GM19099 (cell line): Measurements from ENCODE around the gene APOM.

Experiments
- POLR2A ChIP-seq: IDR thresholded peaks from 3 replicates; pipeline ENCODE4 v1.6.1; 2011; ENCODE audit warnings: low read depth; ENCODE audit not compliant: insufficient read length; ENCODE audit errors: extremely low read depth

The APOM gene

GRCh38 chr6:31680226-31681134 lies 24.8 kb downstream of the APOM start, which contains the start of gene LY6G5C:
Gene LY6G5C (minus strand): TSS chr6:31681067. CDS start chr6:31680373, 694 bp downstream.
- peak; percentile 6 for TF ChIP-seq POLR2A

DNA sequence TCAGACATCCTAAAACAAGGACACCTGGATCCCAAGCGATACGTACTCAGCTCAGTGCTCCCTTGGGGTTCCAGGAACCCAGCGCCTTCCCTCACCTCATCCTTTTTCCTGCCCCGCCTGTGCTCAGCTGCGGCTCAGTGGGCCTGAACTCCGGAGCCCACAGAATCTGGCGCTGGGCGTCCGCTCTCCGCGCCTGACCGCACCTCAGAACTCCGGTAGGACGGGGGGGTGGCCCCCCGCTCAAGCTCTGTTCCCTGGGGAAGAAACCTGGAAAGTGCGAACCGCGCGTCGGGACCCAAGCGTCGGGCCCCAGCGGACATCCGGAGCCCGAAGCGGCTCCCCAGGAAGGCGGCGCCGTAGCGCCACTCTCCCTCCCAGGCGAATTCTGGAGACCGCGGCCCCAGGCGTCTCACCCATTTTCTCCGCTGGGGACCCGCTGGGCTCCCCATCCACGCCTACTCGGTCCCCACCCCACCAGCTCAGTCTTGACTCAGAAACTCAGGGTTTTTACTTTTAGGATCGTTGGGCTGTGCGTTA lies 25.5 kb downstream of the APOM start:
- no peak for TF ChIP-seq POLR2A

DNA sequence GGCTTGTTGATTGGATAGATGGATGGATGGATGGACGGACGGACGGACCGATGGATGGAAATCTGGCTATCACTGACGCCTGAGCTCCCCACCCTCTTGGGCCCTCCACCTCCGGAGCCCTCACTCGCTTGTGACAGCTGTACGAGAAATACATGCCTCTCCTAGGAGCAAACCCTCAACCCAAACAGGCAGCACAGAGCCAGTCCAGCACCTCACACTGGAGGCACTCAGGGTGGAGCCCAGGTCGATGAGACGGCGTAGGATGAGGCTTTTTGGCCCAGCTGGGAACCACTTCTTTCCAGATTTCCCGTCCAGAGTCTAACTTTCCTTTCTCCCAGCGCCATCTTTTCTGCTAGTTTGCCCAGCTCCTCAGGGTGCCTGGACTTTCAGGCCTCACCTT lies 27.9 kb downstream of the APOM start:
- TF ChIP-seq POLR2A = no peak

GRCh38 chr6:31686483-31686882 lies 30.8 kb downstream of the APOM start:
- no peak for TF ChIP-seq POLR2A

DNA sequence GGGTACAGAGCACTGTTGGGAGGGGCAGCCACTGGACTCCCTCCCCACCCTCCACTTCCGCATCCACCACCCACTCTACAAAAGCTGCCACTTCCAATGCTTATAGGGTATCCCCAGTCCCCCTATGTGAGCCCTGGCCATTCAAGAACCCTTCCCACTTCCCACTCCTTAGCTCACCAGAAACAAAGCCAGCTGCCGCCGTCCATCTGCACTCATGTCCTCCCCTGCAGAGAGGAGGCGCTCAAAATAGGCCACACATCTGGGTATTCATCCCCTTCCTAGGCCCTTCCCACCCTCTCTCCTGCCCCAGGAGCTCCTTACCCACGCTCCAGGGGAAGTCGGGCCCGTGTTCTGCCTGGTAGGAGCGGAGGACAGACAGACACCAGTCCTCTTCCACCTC lies 31.6 kb downstream of the APOM start:
- TF ChIP-seq POLR2A = no peak

DNA sequence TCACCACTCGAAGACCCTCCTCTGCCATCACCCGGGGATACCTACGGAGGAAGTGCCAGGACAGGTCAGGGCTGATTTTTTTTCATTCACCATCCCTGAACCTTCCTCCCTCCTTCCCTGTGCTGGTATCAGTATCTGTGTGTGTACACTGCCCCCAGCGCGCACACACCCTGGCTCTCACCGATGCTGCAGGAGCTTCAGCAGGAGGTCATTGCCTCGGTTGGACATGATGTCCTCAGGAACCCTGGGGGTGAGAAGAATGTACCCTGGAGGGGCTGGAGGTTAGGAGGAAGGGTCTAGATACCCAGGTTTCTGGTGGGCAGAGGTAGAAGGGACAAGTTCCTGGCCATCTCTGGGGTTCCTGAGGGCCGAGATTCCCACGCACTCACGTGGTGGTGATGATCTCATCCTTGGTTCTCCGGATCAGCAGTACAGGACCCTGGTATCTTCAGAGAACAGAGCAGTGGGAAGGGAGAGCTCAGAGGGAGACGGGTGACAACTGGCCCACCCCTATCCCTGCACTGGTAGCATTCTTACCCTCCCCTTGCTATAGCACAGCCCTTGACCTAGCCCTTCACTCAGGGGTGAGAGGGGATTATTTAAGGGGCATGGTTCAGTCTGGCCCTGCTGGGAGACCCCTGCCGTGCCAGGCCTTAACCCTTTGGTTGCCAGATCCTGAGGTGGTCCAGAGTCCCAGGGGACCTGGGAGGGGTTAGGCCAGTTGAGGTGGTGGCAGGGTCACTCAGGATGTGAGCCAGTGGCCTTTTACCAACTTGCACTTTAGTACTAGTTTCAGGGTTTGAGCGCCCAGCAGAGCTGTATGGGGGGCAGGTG lies 32.4 kb downstream of the APOM start:
- TF ChIP-seq POLR2A = no peak

DNA sequence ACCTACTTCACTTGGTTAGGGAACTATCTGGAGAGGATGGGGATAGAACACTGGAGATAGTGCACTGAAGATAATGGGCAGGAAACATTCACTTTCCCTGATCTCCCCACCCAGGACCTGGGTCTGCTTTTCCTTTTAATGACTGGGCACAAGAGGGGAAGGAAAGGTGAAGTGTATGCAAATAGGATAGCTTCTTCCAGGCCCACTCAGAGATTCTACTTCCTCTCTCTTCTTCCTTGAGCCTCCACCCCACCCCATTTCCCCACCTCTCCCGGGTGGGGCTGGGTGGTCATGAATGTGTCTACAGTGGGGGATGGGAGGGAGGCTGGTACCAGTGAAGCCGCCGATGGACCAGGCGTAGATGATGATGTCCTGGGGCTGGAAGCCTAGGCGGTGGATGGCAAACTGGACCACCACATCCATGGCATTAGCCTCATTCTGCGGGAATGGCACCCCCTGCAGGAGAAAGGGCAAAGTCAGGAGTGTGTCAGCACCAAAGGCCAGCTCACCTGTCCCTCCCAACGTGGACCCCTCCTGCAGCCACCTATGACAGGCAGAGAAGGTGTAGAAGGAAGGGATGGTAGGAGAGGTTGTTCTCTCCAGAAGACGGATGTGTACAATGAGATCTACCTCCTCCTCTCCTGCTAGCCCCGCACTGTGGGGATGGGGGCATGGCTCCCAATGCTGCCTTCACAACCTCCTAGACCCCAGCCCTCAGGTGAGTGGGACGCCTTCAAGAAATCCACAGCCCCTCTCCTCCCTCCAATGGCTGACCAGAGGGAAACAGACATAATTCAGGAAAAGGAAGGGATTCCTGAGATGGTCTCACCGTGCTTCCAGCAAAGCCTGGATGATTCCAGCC lies 33.8 kb downstream of the APOM start:
- TF ChIP-seq POLR2A = no peak

DNA sequence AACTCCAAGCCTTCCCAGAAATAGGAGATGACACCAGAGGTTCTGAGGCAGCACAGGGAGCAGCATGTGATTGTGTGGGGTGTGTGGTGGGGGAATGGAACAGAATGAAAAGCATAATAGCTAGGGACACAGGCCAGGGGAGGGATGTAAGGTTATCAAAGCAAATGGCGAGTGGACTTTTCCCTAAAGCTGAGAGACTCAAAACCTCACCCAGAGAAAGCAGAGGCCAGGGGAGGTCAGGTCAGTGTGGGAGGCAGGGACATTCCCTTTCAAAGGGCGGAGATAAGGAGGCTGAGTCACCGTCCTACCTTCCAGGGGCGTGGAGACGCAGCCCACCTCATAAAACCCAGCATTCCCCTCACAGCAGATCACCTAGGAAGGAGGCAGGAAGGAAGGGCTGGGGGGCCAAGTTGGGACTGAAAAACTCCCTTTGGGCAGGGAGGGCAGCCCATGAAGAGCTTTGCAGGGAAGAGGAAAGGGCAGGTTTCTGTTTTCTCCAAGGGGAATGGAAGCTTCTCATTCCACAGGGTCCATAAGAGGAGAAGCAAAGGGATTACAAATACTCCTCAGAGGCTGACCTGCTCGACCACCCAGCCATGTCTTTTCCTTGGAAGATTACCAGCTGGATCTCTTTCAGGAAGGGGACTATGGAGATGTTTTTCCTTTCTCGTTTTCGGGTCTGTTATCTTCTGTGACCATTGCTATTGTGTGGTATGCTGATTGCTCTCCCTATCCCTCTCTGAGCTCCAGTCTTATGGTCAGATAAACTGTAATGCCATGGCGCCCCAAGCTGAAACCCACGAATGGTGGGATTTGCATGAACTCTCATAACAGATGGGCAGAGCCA lies 34.8 kb downstream of the APOM start:
- TF ChIP-seq POLR2A = no peak

DNA sequence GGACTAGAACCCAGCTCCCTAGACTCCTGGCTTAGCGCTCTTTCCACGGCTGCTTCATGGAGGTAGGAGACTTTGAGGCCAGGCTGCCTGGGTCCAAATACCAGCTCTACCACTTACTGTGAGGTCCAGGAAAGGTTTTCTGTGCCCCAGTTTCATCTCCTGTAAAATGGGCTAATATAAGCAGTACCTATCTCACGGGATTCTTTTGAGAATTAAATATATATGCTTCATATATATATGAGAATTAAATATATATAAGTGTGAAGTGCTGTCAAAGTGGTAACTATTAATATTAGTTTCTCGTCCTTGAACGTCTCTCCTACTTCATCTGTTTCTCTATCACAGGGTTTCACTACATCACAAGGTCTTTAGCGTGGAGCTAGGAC lies 35.4 kb downstream of the APOM start:
- no peak for TF ChIP-seq POLR2A

GRCh38 chr6:31691564-31692108 lies 35.9 kb downstream of the APOM start:
- no peak for TF ChIP-seq POLR2A

DNA sequence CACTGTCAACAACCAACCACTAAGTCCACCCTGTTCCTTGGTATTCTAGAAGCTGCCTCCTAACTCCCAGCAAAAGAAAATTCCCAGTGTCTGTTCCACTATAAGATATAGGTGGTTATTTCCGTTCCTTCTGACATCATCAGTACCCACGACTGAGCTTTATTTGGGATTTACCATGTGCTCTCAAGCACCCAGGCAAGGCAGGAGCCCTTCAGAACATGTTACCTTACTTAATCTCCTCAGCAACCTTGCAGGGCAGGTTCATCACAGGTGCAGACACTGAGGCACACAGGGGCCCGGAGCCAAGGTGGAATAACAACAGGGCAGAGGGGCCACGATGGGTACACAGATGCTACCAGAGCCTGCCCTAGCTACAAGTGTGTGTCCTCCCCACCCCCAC lies 36.7 kb downstream of the APOM start:
- no peak for TF ChIP-seq POLR2A

GRCh38 chr6:31692886-31693285 lies 37.2 kb downstream of the APOM start:
- TF ChIP-seq POLR2A = no peak

- no peak for TF ChIP-seq POLR2A
Measured at GRCh38 chr6:31693535-31693934, 37.8 kb downstream of the APOM start.
